Heart left ventricle (tissue), 13 donors: ENCODE results near the gene NKAIN2.

Experiments
- CTCF ChIP-seq, 12 donors: fragments of 200-600 bp; sonication (generic) in 4 of 12; IDR thresholded peaks; one replicate each; pipeline versions ENCODE4 v1.5.0 to v1.8.0; 2018 to 2022; ENCODE audit warnings: antibody characterized with exemption in 12 of 12, mild to moderate bottlenecking in 5 of 12
- POLR2A ChIP-seq, 2 donors: fragments of 450-650 bp; IDR thresholded peaks; one replicate each; pipeline ENCODE4 v1.6.1; 2017; ENCODE audit warnings: antibody characterized with exemption in 2 of 2, mild to moderate bottlenecking in 2 of 2, moderate library complexity in 2 of 2
- donor health status: ischemic (EF 13 %, LVEDD 7.1; RV severe dilation, severe dysfunction).
- donor health status: DM: no; HTN: yes; CAD: no.
- donor health status: DM: no; HTN: no; CAD: no.
- donor health status: ischemic (EF 25% LVEDD 6.9; RV normal size, moderate dysfunction).
- donor health status: ischemic (EF 25% LVEDD 5.7; RV mildly dilated, moderate dysfunction).
- donor health status: ischemic (EF 35%, LVEDD 5.7; RV mildly dilated, moderate dysfunction).
- donor health status: nonischemic (EF 11% LVEDD 7.7; RV severe dilation, severe dysfunction).
- donor health status: DM: yes; HTN: yes; CAD: no.
- donor health status: PGD.
- donor health status: ischemic (EF 29% LVEDD 5.4; RV normal size, mild dysfunction).
- donor health status: nonischemic (EF 23%, LVEDD 6.1; RV moderate dilation, normal function).

DNA sequence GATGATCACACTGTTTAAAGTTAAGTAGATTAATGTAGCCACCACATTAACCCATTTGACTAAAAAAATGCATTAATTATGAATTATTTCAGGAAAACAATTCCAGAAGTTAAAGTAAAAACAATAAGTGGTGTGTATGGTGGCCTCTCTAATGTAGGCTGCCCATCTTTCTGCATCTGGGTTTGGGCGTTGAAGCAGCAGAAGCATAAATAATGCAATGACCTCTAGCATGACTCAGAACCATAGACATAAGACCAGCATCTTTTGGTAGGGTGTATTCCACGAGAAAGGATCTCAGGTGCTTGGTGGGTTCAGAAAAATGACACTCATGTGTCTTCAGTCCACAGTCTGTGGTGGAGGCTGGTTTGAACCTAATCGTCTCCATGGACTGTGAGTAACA is 18.6 kb upstream of the NKAIN2 start:
- TF ChIP-seq CTCF (IDR thresholded peaks at IDR 0.05) (no peak), POLR2A (IDR thresholded peaks at IDR 0.05) (no peak)
